Vagina (tissue), 2 donors: Measurements from ENCODE around the gene MINDY4.

Experiments
- POLR2A ChIP-seq, 2 donors: fragments of 450-650 bp; IDR thresholded peaks; one replicate each; pipeline ENCODE4 v1.6.1; 2017; ENCODE audit warnings: antibody characterized with exemption in 2 of 2, mild to moderate bottlenecking in 2 of 2, moderate library complexity in 2 of 2
- POLR2AphosphoS5 ChIP-seq, 2 donors: sonication (generic); formaldehyde crosslinking; IDR thresholded peaks; one replicate each; pipeline ENCODE4 v1.9.0; 2017; ENCODE audit warnings: antibody characterized with exemption in 2 of 2, mild to moderate bottlenecking in 2 of 2, low read depth in 1 of 2; ENCODE audit not compliant: insufficient read depth in 1 of 2
- TF ChIP-seq, protein P1 (sequence below), 3 experiments: fragments of 450-650 bp in 2 of 3; fragments of 200-600 bp in 1 of 3; sonication (generic) in 1 of 3; IDR thresholded peaks; one replicate each; pipeline ENCODE4 v1.5.1; 2017 to 2019; ENCODE audit warnings: antibody characterized with exemption in 3 of 3, mild to moderate bottlenecking in 2 of 3, moderate library complexity in 2 of 3

DNA sequence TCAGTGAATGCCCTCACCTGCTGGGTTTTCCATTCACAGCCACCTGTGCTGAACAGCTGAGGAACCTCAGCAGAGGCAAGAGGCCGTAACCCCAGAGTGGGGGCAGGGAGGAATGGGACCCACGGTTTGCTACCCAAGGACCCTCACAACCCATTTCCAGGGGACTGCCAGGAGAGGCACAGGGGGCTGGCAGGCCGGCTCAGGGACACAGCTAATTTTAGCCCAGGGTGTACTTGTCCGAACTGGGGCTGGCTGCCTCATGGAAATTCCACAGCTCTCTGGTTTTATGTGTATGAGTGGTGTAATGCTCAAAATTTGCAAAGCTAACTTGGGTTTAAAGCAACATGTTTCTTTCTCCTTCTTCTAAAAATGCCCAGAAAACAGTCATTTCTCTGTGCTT, 42.2 kb downstream of the MINDY4 start:
- TF ChIP-seq, protein P1, sequence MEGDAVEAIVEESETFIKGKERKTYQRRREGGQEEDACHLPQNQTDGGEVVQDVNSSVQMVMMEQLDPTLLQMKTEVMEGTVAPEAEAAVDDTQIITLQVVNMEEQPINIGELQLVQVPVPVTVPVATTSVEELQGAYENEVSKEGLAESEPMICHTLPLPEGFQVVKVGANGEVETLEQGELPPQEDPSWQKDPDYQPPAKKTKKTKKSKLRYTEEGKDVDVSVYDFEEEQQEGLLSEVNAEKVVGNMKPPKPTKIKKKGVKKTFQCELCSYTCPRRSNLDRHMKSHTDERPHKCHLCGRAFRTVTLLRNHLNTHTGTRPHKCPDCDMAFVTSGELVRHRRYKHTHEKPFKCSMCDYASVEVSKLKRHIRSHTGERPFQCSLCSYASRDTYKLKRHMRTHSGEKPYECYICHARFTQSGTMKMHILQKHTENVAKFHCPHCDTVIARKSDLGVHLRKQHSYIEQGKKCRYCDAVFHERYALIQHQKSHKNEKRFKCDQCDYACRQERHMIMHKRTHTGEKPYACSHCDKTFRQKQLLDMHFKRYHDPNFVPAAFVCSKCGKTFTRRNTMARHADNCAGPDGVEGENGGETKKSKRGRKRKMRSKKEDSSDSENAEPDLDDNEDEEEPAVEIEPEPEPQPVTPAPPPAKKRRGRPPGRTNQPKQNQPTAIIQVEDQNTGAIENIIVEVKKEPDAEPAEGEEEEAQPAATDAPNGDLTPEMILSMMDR (IDR thresholded peaks at IDR 0.05), result no peak
- TF ChIP-seq POLR2AphosphoS5 (IDR thresholded peaks at IDR 0.05; ENCODE audit: insufficient read depth in 1 of 2, low read depth in 1 of 2) (no peak), POLR2A (IDR thresholded peaks at IDR 0.05) (no peak)
